Measurements from ENCODE around the gene NAA10. TPM values are rescaled to one million over a fixed set of nuclear protein-coding genes. Genes with fewer than 3 reads are reported as not detected.

Gene NAA10
- total RNA-seq, 4 donors from 2014 or later = 48.0 to 152 (median 73.8) TPM

GRCh38 chrX:153924149-153924861 is 10.5 kb downstream of the NAA10 start:
- H3K4me1 ChIP-seq = peaks cover 0 to 71% (median 19%) of the 10 kb centered on the region in 4 donors
- H3K36me3 ChIP-seq = no peaks in the 10 kb centered on the region
- no peaks in the 10 kb centered on the region for H3K9me3 ChIP-seq
- peak overlapping the region in 2 of 4 donors; percentile 3 to 71 for H3K4me3 ChIP-seq
- peaks cover 0 to 22% of the 10 kb centered on the region in 2 donors for H3K27me3 ChIP-seq
- WGBS, 2 donors = 11 to 39% methylated on average over 14 of the region's 14 CpGs
- peak overlapping the region in 2 of 4 donors; percentile 33 to 38 for H3K27ac ChIP-seq
- TF ChIP-seq CTCF (IDR thresholded peaks at IDR 0.05) (peak in 4 of 5 experiments; percentile 15 to 34 (median 25)), EP300 (IDR thresholded peaks at IDR 0.05) (no peak)
- DNase-seq (ENCODE audit: low spot score in 2 of 2) = no peak

- H3K36me3 ChIP-seq = no peaks in the 10 kb centered on the region
- no peak for TF ChIP-seq POLR2A (IDR thresholded peaks at IDR 0.05)
- peak; percentile 22 to 65 (median 45) for TF ChIP-seq CTCF (IDR thresholded peaks at IDR 0.05)
- H3K4me3 ChIP-seq = no peak overlapping the region
- H3K4me1 ChIP-seq = peaks cover 0 to 62% (median 16%) of the 10 kb centered on the region in 4 donors
- peaks cover 0 to 22% of the 10 kb centered on the region in 2 donors for H3K27me3 ChIP-seq
- no peaks in the 10 kb centered on the region for H3K9me3 ChIP-seq
- 52 to 59% methylated on average over 15 to 25 of the region's 25 CpGs for WGBS, 2 donors
- H3K27ac ChIP-seq = no peak overlapping the region
- DNase-seq (ENCODE audit: low spot score in 2 of 2) = peak; percentile 57 to 74
Measured at GRCh38 chrX:153922932-153923857, 11.6 kb downstream of the NAA10 start.

- no peak for TF ChIP-seq CTCF (IDR thresholded peaks at IDR 0.05)
- TF ChIP-seq EP300 (IDR thresholded peaks at IDR 0.05) = no peak
- TF ChIP-seq POLR2A (IDR thresholded peaks at IDR 0.05) = no peak
- DNase-seq (ENCODE audit: low spot score in 2 of 2) = no peak
- Histone ChIP-seq H3K27ac (no peak overlapping the region), H3K36me3 (no peaks in the 10 kb centered on the region), H3K9me3 (no peaks in the 10 kb centered on the region), H3K4me1 (peaks cover 0 to 55% (median 10%) of the 10 kb centered on the region in 4 donors), H3K4me3 (no peak overlapping the region), H3K27me3 (peaks cover 0 to 21% of the 10 kb centered on the region in 2 donors)
- whole genome bisulfite sequencing, 2 donors = 40 to 69% methylated on average over 3 to 28 of the region's 40 CpGs
Measured at GRCh38 chrX:153921511-153922446, 13.1 kb downstream of the NAA10 start.

GRCh38 chrX:153921070-153921469 is 13.8 kb downstream of the NAA10 start:
- DNase-seq (ENCODE audit: low spot score in 2 of 2) = no peak
- Histone ChIP-seq H3K36me3 (no peaks in the 10 kb centered on the region), H3K4me1 (peaks cover 0 to 48% (median 8%) of the 10 kb centered on the region in 4 donors), H3K4me3 (no peak overlapping the region), H3K9me3 (no peaks in the 10 kb centered on the region), H3K27ac (no peak overlapping the region), H3K27me3 (peaks cover 0 to 15% of the 10 kb centered on the region in 2 donors)
- TF ChIP-seq CTCF (IDR thresholded peaks at IDR 0.05) = no peak
- TF ChIP-seq POLR2A (IDR thresholded peaks at IDR 0.05) = no peak
- no peak for TF ChIP-seq EP300 (IDR thresholded peaks at IDR 0.05)
- WGBS, 2 donors = 73 to 100% methylated on average over 3 to 16 of the region's 16 CpGs

Data from tibial nerve (tissue), 4 donors.